GM08714 (cell line): ENCODE measurements around the gene ATE1.
"Not testable (repeated sequence)": the region's sequence is repeated elsewhere in the genome, so short reads cannot be mapped to it uniquely, and the experiment has no call there.

Source experiments
- H3K4me3 ChIP-seq: fragments of 200-500 bp; sonication (Bioruptor generic); 2 replicates; pipeline ENCODE4 v1.5.1; 2014; ENCODE audit warnings: mild to moderate bottlenecking, low read length, inconsistent platforms
- ZNF274 ChIP-seq: IDR thresholded peaks from 2 replicates; pipeline ENCODE4 v1.6.1; 2012; ENCODE audit warnings: mild to moderate bottlenecking, low read depth, low read length

ATE1 gene

DNA sequence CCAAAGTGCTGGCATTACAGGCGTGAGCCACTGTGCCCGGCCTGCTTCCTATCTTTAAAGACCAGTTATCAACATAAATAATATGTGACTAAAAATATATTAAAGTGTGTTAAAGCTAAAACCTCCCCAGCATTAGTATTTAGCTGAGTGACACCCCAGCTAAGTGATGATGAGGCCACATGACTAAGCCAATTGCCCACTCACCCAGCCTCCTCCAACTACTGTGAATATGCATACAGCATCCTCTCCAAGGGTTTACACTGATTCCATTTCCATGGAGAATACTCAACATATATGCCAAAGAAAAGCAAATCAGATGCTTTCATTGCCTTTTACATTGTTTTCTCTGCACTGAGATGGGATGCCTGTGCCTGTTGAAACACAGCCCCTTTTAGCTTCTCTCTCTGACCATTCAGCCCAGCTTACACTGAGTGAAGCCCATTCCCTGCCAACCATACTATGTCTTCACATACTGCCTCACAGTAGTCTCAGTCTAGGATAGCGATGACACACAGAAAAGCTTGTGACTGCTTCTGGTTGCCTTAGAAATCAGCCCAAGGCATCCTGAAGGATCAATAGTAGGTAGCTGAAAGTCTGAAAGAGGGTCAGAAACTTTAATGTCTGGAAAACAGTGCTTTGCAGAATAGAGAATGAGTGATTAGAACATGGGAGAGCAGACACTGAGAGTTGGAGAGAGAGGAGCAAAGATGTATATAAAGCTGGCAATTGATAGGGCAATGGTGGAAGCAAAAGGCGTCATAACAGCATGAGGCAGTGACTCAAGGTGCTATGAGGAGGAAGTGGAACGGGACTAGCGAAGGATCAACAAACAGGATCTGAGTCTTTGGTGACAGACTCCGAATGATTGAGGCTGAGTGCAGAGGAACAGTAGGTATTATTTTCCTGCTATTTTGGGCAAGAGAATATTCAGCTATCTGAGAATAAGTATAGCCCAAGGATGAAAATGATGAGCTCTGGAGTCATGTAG, 19.8 kb upstream of the ATE1 start:
- no peak overlapping the region for H3K4me3 ChIP-seq
- TF ChIP-seq ZNF274: no peak

DNA sequence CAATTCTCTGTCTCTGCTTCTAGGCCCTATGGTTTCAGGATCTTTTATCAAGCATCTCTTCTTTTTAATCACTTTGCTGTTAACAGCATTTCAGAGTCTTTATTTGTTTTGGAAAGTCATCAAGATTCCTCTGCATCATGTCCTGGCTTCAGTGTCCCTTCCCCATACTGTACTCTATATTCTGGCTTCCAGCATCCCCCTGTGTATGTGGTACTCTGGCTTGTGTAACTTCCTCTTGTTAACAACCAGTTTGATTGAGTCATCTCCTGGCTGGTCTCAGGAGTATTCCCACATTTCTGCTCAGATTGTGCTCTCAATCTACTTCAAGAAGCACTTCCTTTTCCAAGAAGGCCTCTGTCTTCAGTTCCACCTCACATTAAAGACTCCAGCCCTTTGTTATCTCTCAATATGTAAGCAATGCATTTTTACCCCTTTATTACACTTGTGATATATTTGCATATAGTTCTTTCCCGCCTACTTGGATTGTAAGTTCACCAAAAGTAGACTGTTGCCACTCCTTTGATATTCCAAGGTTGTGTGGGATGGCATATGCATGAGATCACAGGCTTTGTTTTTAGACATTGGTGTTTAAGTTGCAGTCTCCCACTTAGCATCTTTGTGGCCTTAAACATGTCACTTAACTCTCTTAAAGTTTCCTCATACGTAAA, 15.1 kb upstream of the ATE1 start:
- TF ChIP-seq ZNF274: no peak

DNA sequence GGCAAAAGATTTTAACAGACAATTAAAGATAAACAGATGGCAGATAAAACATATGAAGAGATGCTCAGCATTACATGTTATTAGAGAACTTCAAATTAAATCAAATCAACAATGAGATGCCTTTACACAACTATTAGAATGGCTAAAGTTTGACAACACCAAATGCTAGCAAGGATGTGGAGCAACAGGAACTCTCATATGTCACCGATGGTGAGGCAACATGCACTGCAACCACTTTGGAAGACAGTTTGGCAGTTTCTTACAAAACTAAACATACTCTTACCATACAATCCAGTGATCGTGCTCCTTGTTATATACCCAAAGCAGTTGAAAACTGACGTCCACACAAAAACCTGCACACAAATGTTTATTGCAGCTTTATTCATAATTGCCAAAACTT, 13.7 kb upstream of the ATE1 start:
- no peak overlapping the region for H3K4me3 ChIP-seq
- no peak for TF ChIP-seq ZNF274

More for the DNA sequence above, 15.1 kb upstream of the ATE1 start:
- H3K4me3 ChIP-seq: no peak overlapping the region

DNA sequence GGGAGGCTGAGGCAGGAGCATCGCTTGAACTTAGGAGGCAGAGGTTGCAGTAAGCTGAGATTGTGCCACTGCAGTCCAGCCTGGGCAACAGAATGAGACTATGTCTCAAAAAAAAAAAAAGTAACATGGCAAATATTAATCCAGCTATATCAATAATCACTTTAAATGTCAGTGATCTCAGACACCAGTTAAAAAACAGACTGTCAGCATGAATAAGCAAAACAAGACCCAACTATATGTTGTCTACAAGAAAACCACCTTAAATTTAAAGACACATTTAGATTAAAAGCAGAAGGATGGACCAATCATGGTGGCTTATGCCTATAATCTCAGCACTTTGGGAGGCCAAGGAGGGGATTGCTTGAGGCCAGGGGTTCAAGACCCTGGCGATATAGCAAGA, 8.5 kb upstream of the ATE1 start:
- TF ChIP-seq ZNF274: no peak
- H3K4me3 ChIP-seq: no peak overlapping the region

DNA sequence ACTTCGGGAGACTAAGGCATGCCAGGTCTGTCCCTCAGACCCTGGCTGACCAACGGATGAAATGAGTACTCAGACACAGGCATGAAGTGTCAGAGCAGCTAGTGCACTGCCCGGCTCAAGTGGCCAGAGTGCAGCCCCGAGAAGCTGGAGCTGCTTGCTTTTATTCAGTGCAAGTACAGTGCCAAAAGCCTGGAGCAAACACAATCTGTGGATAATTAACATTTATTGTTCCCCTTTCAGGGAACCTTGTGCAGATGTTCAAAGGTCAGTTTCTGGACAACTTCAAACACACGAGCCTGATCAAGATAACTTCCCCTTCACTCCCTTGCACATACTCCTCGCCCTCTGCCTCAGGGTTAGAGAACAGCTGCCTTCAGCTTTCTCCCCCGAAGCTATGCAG, 7.9 kb upstream of the ATE1 start:
- no peak overlapping the region for H3K4me3 ChIP-seq
- TF ChIP-seq ZNF274: no peak

DNA sequence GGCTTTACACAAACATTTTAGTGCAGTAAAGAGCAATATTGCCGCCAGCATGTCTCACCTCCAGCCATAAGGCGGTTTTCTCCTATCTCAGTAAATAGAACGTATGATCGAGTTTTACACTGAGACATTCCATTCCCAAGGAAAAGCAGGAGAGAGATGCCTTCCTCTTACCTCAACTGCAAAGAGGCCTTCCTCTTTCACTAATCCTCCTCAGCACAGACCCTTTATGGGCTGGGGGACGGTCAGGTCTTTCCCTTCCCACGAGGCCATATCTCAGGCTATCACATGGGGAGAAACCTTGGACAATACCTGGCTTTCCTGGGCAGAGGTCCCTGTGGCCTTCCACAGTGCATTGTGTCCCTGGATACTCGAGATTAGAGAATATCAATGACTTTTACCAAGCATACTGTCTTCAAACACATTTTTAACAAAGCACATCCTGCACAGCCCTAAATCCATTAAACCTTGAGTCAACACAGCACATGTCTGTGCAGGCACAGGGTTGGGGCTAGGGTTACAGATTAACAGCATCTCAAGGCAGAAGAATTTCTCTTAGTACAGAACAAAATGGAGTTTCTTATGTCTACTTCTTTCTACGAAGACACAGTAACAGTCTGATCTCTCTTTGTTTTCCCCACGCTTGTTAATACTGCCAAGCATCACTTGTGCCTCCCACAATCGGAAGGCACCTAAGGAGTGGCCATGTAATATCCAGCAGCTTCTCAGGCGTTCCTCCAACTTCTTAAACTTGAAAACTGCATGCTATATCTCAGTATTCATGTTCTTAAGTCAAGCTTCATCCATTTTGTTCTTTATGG, 2.6 kb upstream of the ATE1 start:
- H3K4me3 ChIP-seq: not testable (repeated sequence)

DNA sequence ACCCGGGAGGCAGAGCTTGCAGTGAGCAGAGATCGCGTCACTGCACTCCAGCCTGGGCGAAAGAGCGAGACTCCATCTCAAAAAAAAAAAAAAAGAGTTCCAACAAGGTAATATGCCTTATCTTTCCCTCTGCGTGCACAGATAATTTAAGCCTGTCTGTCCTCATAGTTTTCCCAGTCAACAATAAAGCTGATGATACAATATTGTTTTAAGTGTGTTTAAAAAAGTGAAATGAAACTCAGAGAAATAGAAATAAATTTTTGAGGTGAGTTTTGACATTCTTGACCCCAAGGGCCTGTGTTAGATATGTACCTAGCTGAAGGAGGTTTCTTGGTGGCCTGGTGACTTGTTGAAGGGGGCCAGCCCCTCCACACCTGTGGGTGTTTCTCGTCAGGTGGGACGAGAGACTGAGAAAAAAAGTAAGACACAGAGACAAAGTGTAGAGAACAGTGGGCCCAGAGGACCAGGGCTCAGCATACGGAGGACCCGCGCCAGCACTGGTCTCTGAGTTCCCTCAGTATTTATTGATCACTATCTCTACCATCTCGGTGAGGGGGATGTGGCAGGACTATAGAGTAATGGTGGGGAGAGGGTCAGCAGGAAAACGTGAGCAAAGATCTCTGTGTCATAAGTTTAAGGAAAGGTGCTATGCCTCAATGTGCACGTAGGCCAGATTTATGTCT, 1.9 kb upstream of the ATE1 start:
- not testable (repeated sequence) for H3K4me3 ChIP-seq

DNA sequence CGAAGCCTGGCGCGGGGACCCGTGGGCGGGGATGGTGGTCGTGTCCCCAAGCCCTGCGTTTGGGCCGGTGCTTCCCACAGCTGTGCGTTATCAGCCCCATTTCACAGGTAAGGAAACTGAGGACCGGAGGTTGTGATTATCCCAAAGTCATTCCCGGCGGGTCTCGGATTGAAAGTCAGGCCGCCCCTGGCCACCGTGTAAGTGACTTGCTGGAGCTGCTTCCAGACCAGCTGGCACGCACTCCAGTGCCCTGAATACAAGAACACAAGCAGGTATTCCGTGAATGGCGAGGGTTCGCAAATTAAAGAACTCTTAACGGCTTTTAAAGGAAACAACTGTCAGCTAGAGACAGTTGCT, 675 bp upstream of the ATE1 start:
- TF ChIP-seq ZNF274: no peak
- peak overlapping the region; percentile 78 for H3K4me3 ChIP-seq

DNA sequence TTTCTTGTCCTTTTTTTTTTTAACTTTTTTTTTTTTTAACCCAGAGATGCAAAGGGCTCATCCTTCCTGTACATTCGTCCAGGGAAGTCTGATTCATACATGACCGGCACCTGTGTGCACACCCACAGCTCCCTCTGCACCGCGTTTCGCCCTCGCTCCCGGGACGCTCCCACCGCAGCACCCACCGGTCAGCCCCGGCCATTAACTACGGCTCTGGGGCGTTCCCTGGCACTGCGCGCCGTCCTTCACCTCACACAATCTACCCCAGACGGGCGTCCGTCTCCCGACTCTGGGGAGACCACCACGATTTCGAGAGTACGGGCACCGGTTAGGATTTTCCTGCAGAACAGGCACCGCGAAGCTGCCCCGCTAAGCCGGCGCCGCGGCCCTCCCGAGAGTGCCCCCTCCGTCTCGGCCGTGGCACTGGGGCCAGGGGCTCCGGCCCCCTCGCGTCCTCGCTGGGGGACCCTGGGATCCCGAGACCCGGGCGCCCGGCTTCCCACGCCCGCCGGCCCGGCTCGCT, 452 bp downstream of the ATE1 start:
- no peak for TF ChIP-seq ZNF274
- peak overlapping the region; percentile 78 for H3K4me3 ChIP-seq

DNA sequence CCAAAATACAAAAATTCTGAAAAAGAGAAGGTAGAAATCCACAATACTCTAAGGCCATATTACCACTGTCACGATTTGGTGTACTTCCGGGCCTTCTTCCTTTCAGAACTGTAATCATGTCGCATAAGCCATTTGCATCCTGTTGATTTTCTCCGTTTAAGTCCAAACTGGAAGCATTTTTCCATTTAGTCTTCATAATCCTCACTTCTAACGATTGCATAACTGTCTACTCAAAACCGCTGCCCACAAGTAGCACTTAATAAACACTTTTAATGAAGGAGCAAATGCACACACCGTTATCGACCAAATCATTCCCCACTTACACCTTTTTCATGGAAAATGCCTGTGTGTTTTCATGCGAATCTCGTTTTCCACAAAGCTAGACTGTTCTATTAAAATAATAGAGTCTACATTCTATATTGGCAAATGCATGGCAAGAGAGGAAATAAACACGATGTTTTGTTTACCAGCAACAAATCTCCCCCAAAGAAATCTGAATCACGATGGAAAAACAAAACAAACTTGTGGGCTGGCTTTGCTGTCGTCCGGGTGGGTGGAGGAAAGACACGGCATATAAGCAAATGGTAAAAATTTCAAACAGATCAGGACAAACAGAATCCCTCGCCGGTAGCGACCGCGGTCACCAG, 1.0 kb downstream of the ATE1 start:
- H3K4me3 ChIP-seq: peak overlapping the region; percentile 78
- TF ChIP-seq ZNF274: no peak

DNA sequence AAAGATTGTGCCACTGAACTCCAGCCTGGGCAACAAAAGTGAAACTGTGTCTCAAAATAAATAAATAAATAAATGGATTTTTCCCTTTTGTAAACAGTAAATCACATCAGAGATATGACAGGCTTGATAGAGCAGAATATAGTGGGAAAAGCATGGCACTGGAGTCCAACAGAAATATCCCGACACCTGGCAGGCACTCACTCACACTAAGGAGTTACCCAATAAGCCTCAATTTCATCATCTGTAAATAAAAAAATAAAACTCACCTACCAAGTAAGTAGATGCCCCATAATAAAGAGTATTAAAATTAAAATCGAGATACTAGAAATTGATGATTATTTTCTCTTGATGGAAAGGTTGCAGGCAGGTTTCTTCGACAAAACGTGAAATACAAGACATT, 1.7 kb downstream of the ATE1 start:
- no peak for TF ChIP-seq ZNF274
- no peak overlapping the region; the same call in 1 of the 2 replicates for H3K4me3 ChIP-seq

DNA sequence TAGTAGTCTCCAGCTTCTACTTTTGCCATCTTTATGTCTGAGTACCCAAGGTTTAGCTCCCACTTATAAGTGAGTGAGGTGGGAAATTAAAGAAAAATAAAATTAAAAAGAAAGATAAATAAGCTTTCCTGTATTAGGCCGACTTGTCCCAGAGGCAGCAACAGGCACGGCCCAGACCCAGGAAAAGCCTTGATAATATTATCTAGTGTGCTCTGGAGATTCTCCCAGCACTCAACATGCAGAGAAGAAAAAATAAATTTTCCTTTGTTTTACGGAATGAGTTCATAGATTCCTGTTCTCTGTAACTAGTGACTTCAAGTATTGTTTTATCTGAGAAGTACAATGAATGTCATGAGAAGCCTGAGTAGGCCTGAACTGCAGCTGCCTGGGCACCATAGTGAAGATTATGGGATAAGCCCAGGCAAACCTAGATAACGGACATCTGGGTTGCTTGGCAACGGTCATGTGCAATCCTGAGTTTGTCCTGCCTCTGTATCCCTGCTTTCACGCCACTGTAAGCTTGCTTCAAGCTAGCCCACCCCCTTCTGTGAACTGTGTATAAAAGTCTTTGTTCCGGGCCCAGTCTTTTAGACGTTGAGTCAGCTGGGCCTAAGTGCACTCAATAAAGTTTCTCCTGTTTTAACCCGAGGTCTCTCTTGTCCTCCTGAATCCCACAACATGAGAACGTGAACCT, 6.4 kb downstream of the ATE1 start:
- H3K4me3 ChIP-seq: no peak overlapping the region
- TF ChIP-seq ZNF274: no peak

DNA sequence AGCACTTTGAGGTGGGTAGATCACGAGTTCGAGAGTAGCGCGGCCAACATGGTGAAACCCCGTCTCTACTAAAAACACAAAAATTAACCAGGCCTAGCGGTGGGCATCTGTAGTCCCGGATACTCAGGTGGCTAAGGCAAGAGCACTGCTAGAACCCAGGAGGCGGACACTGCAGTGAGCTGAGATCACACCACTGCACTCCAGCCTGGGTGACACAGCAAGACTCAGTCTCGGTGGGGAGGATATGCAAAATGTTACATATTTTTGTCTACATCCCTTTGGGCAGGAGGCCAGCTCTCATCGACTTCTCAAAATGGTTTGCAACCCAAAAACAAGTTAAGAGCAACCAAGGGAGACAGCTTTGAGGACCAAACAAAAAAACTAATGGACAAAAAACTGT, 8.2 kb downstream of the ATE1 start:
- no peak for TF ChIP-seq ZNF274
- H3K4me3 ChIP-seq: no peak overlapping the region

DNA sequence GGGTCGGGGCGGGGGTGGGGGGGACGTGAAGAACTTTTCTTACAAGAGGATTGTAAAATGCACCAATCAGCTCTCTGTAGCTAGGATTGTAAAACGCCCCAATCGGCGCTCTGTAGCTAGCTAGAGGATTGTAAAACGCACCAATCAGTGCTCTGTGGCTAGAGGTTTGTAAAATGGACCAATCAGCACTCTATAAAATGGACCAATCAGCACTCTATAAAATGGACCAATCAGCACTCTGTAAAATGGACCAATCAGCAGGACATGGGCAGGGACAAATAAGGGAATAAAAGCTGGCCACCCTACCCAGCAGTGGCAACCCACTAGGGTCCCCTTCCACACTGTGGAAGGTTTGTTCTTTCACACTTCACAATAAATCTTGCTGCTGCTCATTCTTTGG, 9.0 kb downstream of the ATE1 start:
- not testable (repeated sequence) for H3K4me3 ChIP-seq
